SKM-1 treated with dmso at 0.1 percent for 144 hours (cell line): ENCODE measurements around the gene ARHGAP27.
"Not testable (repeated sequence)": the region's sequence is repeated elsewhere in the genome, so short reads cannot be mapped to it uniquely, and the experiment has no call there.

Experiments used
- DNase-seq: peaks from one replicate; lab custom pipeline; 2025; ENCODE audit not compliant: unreplicated experiment; lab: John Stamatoyannopoulos, UW

Gene ARHGAP27

GRCh38 chr17:45447650-45448049 lies 15.0 kb upstream of the ARHGAP27 start:
- DNase-seq = not testable (repeated sequence)

GRCh38 chr17:45446872-45447625 lies 14.4 kb upstream of the ARHGAP27 start:
- not testable (repeated sequence) for DNase-seq

DNA sequence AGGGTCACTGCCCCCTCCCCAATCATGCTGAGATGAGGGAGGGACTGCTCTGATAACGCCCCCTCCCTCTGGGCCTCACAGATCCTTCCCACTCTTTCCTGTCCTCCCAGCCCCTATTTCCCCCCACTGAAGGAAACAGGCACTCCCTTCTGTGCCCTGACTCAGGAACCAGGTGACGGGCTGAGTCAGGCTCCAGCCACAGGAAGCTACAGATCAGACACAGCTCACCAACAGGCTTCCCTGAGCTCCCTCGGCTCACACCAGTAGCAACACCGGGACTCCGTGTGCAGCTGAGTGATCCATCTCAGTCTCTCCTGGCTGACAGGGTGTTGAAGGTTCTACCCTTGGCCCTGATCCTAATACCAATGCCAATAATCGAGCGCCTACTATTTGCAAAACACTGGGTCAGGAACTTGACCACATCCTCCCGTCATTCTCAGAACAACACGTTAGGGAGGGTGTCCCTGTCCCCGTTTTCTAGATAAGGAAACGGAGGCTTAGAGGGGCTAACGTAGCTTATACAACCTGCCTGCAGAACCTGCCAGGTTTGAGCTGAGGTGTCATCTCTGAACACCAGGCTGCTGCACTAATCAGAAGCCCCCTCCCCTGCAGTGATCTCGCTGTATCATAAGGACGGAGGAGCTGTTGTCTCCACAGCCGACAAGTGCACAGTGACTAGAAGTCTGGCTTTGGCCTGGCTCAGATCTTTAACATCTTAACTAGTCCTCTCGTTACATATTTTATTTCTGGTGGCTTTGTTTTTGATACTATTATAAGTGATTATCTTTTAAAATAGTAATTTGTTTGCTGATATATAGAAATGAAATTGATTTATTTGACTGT lies 13.5 kb upstream of the ARHGAP27 start:
- DNase-seq = not testable (repeated sequence)

DNA sequence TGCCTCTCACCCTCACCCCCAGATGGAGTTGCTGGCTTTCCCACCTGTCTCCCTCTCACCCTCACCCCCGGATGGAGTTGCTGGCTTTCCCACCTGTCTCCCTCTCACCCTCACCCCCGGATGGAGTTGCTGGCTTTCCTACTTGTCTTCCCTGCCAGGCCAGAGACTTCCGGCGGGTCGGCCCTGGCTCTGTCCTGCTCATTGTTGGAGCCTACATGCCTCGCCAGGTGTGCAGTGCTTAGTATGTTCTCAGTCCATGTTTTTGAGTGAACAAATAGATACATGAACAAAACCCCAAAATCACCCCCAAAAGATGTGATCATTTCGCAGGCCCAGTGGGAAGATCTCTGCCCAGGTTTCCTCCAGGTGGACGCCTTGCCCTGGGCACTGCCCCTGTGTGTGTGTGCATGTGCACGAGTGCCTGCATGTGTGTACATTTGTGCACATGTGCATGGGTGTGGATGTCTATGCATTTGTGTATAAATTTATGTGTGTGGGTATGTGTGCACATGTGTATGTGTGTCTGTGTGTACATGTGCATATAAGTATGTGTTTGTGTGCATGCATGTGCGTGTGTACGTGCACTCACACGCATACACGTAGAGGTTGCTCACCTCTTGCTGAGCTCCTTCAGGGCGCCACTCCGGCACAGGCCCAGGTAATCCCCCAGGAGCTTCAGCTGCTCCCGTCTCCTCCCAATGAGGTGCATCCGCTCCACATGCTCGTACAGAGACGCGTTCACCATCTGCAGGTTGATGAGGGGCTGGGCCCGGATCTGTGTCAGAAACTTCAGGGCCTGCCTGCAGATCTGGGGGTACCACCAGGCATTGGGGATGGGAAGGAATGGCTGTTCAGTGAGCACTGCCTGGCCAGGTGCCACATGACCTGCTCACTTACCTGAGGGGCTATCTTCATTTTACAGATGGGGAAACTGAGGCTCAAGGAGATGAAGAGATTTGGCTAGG lies 12.5 kb upstream of the ARHGAP27 start:
- DNase-seq = not testable (repeated sequence)

DNA sequence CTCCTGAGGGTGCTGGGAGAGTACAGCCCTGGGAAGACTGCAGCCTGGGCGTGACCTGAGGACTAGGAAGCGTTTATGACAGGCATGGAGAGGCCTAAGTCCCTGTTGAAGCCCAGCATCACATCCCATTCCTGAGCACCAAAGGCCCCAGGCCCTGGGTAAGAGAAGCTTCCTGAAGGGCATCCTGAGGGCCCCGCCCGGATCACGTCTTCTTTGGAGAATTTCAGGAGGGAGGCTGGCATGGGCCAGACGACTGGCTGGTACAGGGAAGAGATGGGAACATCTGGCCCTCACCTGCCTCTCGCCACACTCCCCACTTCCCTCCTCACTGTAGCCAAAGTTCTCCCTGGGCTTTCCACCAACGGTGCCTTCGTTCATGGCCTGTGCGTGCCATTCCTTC lies 11.6 kb upstream of the ARHGAP27 start:
- DNase-seq = not testable (repeated sequence)

DNA sequence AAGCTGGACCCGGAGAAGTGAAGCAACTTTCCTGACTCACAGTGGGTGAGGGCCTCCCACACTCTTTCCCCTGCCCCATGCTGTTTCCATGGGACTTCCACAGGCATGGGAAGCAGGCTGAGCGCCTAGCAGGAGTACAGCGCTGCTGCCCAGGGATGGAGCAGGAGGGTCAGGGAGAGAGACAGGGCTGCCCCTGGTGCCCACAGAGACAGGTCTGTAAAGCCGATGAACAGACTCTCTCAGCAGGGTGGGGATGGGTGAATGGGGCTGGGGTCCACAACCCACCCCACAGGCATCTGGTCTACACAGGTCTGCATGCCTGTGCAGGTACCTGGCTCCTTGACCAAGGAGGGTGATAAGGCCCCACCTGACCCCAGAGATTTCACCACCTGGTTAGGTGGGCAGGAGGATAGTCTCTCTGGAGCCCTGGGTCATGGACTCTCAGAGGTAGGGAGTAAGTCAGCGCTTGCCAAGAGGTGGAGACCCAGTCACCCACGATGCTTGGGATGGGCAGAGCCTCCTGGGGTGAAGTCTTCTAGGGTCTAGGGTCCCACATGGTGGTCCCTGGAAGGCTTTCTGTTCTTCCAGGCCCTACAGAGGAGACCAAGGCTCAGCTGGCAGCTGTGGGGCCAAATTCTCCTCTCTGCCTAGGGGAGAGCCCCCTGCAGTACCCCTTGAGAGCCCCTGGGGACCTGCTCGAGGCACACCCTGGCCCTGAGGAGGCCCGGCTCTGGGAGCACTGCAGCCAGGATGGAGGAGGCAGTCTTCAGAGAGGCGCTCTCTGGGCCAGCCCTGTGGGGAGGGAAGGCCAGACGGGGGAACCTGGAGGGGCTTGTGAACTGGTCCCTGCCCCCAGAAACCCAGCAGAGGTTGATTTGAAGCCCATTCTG lies 10.9 kb upstream of the ARHGAP27 start:
- not testable (repeated sequence) for DNase-seq

GRCh38 chr17:45441526-45442310 lies 9.0 kb upstream of the ARHGAP27 start:
- DNase-seq = no peak

DNA sequence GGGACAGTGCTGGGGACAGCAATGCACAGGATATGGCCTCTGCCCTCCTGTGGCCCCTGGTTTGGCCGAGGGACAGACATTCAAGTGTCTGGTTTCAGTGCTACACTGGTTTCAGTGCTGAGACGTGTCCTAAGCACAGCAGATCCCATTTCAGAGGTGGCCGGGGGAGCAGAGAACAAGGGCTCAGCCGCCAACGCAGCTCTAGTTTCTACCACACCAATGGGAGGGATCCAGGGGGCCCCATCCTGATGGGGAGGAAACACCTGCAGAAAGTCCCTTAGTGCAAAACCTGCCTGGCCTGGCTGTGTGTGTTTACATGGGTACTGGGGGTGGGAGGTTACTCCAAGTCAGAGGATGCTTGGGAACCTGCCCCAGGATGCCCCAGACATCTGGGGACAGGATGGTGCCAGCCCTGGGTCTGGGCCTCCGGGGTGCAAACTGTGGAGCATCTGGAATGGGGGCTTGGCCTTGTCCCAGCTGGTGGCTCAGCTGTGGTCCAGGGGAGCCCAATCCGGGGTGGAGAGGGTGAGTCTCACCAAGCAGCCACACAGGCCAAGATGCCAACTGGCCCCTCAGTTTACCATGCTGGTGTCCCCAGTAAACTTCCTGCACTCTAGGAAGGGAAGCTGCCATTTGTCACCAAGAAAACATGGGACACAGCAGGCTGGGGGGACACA lies 8.3 kb upstream of the ARHGAP27 start:
- not testable (repeated sequence) for DNase-seq

DNA sequence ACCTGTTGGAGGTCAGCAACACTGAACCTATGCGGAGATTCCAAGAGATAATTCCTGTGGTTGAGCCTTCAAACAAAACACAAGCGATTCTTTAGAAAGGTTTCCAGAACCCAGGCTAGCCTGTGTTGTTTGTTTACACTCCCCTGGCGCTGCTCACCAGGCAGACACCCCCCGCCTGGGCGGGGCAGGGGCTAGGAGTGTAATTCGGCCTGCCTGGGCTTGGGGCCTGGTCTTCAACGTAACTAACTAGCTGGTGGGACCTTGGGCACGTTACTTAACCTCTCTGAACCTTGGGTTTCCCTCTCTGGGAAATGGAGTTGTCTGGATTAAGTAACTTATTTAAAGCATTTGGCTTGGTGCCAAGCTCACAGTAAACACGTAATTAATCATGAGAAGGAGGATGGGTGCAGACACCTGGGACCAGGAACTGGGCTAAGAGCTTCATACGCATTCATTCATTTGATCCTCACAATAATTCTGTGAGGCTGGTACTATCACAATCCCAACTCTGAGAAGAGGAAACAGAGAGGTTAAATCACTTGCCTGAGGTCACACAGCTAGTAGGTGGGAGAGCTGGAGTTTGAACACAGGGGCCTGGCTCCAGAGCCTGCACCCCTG lies 7.6 kb upstream of the ARHGAP27 start:
- no peak for DNase-seq

DNA sequence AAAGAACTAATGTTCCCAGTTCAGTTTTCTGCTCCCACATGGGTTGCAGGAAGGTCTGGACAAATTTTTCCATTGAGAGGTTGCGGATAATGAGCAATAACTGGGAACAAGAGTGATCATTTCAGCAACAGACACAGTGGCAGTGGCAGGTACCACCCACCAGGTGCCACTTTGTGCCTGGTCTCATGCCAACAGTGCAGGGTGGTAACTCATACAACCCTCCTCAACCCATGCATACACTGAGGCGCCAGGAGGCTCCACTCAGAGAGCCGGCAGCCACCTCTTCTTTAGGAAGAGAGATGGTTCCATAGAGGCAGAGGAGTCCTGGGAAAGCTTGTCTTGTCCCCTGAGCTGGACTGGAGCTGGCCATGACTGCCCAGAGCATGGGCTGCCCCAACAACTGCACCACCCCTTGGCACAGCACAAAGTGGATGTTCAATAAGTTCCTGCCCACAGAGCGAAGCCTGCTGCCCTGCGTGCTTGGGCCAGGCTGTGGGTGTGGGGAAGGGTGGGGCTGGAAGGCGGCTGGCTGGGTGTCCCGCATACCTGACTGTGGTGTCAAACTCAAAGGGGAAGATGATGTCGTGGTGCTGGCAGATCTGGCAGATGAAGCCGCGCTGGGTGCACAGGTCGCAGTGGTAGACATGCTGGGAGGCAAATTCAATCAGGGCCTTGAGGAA lies 6.4 kb upstream of the ARHGAP27 start:
- DNase-seq = no peak

DNA sequence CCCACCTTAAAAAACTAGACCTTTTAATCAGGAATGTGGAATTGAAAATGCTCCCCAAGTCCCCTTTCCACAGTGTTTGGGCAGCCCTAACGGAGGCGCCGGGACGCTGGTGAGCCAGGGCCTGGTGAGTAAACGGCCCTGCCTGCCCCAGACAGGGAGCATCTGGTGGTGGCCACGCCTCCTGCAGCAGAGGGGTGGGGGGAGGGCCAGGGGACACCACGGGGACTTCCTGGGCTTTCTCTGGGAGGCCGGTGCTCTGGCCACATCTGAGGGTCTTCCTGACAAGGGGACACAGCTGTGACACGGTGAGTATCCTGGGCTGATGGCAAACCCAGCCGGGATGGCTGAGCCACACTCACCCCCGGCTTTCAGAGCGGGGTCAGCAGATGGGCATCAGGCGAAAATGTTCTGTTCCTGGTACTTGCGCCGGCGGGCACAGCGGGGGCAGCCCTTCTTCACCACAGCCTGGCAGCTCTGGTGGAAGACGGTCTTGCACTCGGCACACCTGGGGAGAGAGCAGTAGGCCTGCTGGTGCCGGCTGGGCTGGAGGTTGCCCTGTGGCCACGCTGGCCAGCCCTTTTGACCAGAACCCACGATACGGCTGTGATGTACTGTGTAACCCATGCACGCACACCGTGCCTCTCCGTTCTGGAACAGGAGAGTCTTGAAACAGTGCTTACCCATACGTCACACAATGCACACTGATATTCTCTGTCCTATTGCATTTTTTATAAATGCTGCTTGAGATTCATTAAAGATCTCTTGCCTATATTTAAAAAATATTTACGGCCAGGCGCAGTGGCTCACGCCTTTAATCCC lies 5.0 kb upstream of the ARHGAP27 start:
- no peak for DNase-seq

DNA sequence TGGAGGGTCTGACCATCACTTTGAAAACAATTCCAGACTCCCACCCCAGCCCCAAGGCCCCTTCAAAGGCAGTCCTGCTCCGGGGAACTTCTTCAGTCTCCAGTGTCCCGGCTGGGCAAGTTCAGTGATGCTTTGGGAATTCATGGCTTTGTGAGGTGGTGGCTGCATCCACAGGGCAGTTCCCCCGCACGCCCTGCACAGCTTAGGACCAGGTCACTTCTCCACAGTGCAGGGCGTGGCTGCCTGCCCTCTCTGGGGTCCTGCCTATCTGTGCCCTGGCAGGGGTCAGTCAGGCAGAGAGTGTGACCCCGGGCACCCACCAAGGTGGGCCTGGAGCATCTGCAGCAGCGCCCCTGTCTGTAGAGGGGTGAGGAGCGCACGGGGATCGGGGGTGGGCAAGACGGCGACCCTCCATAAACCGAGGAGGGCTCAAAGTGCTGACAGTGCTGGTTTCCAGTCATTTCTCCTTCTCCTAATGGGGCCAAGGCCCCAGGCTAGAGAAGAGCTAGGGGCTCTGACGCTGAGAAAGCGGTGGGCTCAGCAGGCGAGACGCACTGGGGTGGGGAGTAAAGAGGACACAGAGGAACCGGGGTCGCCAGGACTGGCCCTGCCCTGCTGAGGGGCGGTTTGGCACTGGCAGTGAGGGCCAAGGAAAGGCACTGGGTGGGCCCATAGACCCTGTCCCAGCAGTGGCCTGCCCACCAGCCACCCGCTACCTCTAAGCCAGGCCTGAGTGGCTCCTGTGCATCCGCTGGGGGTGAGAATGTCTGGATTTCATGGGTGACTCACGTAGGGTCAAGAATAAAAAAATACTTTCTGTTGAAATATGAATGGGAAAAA lies 4.2 kb upstream of the ARHGAP27 start:
- DNase-seq = no peak

DNA sequence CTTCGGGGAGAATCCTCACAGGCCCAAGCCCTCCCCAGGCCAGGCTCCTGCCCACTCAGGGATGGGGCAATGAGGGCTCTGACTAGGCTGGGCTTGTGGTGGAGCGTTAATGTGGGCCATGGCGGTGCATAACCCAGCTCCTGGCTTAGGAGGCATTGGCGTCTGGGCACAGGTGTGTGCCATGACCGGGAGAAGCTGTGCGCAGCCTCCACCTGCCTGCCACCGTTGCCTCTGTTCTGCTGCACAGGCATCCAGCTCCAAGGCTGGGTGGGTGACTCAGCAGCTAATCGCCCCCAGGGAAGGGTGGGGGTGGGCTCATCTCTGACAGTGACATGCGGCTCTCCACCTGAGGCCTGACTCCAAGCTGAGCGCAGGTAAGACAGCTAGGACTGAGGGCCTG lies 3.5 kb upstream of the ARHGAP27 start:
- no peak for DNase-seq

DNA sequence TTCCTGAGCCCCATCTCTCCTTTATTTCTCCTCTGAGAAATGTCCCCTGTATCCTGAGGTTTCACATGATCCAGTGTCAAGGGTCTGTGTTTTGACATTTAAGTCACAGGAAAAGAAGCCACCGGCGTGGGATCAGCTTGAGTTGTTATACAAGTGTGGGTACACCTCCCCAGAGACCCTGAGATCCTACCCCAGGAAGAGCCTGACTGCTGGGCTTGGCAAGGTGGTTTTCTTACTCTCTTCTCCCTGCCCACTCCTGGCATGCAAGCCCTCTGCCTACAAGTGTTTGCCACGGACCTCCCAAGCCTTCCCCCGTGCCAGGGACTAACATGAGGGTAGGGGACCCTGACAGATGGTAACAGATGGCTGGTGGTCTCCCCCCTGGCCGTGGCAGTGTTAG lies 2.8 kb upstream of the ARHGAP27 start:
- DNase-seq = no peak

GRCh38 chr17:45433159-45433535 lies 477 bp upstream of the ARHGAP27 start:
- DNase-seq = no peak
